ENCODE results near the gene MAFF.
A peak's percentile ranks its signal among the peaks of the same experiment; 100 is the strongest.
"Not testable (repeated sequence)": the region's sequence is repeated elsewhere in the genome, so short reads cannot be mapped to it uniquely, and the experiment has no call there.

MAFF gene

DNA sequence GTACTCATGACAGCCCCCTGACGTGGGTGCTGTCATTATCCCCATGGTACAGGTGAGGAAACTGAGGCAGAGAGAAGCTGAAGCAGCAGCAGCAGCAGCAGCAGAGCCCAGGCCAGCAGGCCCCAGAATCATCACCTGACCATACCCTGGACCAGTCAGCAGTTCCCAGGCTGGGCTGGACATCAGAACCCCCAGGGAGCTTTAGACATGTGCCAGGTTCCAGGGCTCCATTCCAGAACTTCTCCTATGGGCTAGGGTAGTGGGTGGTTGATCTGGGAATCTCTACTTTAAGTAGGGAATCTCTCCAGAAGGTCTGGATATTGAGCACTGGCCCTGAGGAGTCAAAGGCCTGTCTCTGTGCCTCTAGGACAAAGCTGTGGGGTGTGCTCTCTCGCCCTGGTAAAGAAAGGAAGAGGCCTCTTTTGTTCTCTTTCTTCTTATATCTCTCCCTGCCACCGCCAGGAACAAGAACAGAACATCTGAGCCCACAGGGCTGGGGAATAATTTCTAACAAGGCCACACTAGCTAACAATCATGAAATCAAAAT lies 26.6 kb downstream of the MAFF start:
- DNase-seq = no peak

- DNase-seq = peak; percentile 65
Observed at GRCh38 chr22:38228873-38229740, 27.3 kb downstream of the MAFF start.

DNA sequence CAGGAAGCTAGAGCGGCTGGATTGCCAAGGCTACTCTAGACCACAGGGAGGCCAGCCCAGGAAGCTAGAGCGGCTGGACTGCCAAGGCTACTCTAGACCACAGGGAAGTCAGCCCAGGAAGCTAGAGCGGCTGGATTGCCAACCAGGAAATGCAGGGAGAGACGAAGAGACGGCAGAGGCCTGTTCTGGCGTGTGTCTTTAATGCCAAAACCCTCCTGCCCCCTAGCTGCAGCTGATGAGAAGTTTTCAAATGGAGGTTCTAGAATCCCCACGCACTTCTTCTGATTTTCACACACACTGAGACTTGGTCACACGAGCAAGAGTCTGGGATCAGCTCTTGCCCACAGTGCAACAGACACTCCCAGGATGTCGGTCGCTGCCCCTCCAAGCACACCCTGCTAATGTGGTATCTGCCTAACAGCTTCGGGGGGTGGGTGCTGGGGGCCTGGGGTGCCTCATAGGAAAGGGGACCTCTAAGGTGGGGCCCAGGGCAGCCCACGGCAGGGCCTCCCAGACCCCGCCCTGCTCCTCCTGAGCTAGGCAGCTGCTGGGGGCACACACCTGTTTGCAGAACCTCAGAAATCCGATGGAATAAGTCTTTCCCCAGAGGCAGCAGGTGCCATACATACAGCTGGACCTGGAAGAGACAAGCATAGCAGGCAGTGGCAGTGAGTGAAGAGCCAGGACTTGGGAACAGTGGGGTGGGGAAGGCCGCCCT lies 28.5 kb downstream of the MAFF start:
- DNase-seq = peak; percentile 86

- DNase-seq = no peak
Observed at GRCh38 chr22:38230916-38231315, 29.1 kb downstream of the MAFF start.

- no peak for DNase-seq
Observed at GRCh38 chr22:38232196-38232595, 30.4 kb downstream of the MAFF start.

DNA sequence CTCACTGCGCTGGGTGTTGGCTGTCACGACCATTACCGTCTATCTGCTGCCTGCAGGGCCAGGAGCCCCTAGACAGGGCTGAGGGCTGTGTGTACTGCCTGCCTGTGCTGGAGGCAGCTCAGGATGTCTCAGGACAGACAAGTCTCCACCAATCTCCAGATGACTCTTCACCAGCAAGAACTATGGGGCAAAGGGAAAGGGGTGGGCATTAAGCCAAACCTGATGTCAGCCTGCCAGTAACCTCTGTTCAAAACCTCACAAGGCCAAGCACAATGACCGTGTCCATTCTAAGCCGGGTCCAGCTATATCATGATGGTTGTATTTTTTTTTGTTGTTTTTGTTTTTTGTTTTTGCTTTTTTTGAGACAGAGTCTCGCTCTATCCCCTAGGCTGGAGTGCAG lies 31.6 kb downstream of the MAFF start:
- DNase-seq = no peak

GRCh38 chr22:38233856-38234255 lies 32.1 kb downstream of the MAFF start:
- not testable (repeated sequence) for DNase-seq

GRCh38 chr22:38235240-38235850 lies 33.6 kb downstream of the MAFF start:
- DNase-seq = no peak

GRCh38 chr22:38236786-38237185 lies 35.0 kb downstream of the MAFF start:
- no peak for DNase-seq

GRCh38 chr22:38238519-38239071 lies 36.8 kb downstream of the MAFF start:
- DNase-seq = no peak

DNA sequence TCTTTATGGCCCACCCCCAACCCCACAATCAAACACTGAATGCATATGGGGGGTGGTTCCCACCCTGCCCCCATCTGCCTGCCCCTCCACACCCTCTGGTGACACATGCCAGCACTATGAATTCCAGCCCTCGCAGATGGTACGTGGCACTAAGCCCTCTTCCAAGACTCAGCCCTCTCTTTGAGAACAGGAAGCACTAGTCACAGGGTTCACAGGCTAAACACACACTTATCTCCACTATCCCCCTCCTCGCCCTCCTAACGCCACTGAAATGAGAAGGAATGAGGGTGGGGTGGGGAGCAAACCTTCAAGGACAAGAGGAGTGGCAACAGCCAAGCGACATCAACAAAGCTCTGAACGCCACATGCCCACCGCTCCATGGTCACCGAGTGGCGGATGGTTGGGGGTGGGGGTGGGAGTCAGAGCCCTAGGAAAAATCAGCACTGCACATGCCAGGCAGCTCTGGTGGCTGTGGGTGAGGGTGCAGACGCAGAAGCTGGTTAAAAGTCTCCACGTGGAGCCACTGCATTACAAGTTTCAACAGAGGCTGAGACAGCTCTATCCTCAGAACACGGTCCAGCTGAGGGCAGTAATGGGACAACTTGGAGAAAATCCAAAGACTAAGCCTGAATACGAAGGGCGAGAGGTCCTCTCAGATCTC lies 37.4 kb downstream of the MAFF start:
- DNase-seq = no peak

DNA sequence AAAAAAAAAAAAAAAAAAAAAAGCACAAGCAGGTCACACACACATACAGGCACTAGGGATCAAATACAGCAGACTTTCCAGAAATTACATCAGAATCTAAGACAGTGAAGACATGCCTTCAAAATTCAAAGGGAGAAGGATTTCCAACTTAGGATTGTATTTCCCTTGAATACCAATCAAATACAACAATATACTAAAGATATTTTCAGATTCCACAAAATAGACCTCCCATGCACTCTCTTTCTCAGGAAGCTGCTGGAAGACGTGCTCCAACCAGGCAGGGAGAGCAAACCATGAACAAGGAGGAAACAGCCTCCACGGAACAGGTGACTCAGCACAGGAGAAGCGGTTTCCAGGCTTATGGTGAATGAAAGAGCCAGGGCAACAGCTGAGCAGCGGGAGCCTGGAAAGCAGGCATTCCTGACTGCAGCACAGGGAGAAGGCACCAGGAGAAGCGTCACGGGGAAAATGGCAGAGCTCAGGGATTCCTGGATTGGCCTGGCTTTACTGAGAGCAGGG lies 39.0 kb downstream of the MAFF start:
- no peak for DNase-seq

GRCh38 chr22:38243007-38243765 lies 41.4 kb downstream of the MAFF start:
- no peak for DNase-seq

DNA sequence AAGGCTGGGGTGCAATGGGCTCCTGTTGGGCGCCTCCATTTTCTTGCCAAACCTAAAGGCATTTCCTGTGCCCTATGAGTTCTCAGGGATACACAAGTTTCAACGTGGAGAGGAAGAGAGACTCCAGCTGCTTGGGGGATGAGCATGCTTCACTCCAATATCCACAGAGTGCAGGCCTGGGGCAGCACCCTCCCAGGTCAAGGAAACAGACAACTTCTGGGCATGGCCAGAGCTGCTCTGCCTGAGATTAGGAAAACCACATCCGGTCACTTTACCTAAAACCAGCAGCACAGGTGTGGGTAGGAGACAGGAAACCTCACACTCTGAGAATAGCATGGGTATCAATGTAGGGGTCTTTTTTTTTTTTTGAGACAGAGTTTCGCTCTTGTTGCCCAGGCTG lies 42.3 kb downstream of the MAFF start:
- DNase-seq = no peak

GRCh38 chr22:38246046-38246658 lies 44.4 kb downstream of the MAFF start:
- DNase-seq = no peak

DNA sequence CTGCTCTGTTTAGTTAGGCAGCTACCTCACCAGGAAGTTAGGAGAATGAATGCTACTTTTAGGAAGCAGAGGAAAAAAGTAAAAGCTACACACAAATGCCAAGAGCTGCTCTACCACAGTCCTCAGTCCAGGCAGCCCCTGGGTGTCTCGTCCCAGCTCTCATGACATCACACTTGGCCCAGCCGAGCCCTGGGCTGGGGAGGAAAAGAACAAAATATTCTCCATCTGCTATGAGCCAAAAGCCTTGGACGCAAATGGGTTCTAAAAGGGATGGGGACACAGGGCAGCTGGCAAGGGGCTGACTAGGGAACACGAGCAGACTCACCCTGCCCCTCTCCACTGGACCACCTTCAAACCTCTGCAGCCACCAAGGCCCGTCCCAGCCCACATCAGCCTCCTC lies 44.9 kb downstream of the MAFF start:
- DNase-seq = no peak

GRCh38 chr22:38247713-38248112 lies 45.9 kb downstream of the MAFF start:
- DNase-seq = no peak

- no peak for DNase-seq
Observed at GRCh38 chr22:38248280-38248679, 46.5 kb downstream of the MAFF start.

GRCh38 chr22:38249301-38249700 lies 47.5 kb downstream of the MAFF start:
- DNase-seq = no peak

DNA sequence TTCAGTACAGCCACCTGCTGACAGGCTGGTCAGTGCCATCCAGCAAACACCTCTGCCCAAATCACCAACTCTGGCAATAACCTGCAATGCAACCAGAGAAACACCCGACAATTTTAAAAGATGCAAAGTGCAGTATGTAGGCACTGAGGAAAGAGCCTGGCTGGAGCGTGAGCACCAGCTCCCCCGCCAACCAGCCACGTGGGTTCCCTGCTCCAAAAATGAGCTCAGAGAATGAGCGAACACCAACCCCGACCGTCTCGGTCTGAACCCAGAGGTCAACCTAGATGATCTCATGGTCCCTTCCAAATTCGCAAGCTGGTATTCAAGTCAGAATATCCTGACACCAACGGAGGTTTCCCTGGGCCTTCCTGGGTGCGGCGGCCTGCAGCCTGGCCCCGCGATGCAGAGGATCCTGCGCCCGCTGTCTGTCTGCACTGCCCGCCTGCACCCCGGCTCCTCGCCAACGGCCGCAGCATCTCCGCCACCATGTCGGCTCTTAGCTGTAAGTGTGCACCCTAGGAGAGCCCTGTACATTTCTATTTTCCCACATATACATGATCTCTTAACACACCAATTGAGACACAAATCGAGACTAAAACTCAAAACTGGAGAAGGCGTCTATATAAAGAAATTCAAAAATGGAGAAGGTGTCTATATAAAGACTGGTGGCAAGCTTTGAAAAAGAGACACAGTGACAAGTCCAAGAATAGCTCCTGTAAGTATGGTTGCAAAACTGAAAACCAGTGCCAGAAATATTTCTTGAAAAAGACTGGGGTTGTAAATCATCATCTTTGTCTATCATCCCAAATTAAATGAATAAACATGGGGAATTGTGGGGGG lies 48.2 kb downstream of the MAFF start:
- no peak for DNase-seq
